ENCODE data around the gene POLA2.

DNA sequence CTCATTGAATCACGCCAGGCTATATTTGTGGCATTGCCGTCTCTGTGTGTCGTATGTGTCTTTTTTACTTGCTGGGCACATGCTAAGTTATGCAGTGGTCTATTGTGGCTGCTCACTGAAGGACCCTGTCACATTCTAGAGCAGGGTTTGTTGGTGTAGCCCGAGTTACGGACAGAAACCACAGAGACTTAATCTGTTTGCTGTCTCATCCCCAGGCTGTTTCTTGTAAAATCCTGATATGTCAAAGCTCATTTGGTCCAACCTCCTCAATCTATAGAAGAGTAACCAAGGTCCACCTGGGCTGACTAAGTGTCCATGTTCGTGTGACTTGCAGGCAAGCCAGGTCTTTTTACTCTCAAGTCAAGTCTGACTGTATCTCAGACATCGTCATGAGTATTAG, 76.9 kb downstream of the POLA2 start:
- TF ChIP-seq, protein P1, sequence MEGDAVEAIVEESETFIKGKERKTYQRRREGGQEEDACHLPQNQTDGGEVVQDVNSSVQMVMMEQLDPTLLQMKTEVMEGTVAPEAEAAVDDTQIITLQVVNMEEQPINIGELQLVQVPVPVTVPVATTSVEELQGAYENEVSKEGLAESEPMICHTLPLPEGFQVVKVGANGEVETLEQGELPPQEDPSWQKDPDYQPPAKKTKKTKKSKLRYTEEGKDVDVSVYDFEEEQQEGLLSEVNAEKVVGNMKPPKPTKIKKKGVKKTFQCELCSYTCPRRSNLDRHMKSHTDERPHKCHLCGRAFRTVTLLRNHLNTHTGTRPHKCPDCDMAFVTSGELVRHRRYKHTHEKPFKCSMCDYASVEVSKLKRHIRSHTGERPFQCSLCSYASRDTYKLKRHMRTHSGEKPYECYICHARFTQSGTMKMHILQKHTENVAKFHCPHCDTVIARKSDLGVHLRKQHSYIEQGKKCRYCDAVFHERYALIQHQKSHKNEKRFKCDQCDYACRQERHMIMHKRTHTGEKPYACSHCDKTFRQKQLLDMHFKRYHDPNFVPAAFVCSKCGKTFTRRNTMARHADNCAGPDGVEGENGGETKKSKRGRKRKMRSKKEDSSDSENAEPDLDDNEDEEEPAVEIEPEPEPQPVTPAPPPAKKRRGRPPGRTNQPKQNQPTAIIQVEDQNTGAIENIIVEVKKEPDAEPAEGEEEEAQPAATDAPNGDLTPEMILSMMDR (IDR thresholded peaks at IDR 0.05; ENCODE audit: insufficient read depth, low read depth, low read length), result no peak
- no peak for TF ChIP-seq EZH2 (IDR thresholded peaks at IDR 0.05; ENCODE audit: insufficient read depth, low read length)

Measured in astrocyte (in vitro differentiated cells and primary cell).